ENCODE data around the gene PAXIP1.

- no peak for TF ChIP-seq EZH2 (IDR thresholded peaks at IDR 0.05; ENCODE audit: borderline replicate concordance, low read depth, low read length, severe bottlenecking)
- no peak for TF ChIP-seq POLR2A (IDR thresholded peaks at IDR 0.05; ENCODE audit: low read depth, low read length)
- TF ChIP-seq POLR2AphosphoS5 (IDR thresholded peaks at IDR 0.05; ENCODE audit: insufficient read depth, low read depth, low read length), result no peak
These were observed 37.9 kb downstream of the PAXIP1 start for GRCh38 chr7:154965014-154965413.
